ENCODE results near the gene LIMA1.
"Not testable (repeated sequence)": the region's sequence is repeated elsewhere in the genome, so short reads cannot be mapped to it uniquely, and the experiment has no call there.

LIMA1 gene

DNA sequence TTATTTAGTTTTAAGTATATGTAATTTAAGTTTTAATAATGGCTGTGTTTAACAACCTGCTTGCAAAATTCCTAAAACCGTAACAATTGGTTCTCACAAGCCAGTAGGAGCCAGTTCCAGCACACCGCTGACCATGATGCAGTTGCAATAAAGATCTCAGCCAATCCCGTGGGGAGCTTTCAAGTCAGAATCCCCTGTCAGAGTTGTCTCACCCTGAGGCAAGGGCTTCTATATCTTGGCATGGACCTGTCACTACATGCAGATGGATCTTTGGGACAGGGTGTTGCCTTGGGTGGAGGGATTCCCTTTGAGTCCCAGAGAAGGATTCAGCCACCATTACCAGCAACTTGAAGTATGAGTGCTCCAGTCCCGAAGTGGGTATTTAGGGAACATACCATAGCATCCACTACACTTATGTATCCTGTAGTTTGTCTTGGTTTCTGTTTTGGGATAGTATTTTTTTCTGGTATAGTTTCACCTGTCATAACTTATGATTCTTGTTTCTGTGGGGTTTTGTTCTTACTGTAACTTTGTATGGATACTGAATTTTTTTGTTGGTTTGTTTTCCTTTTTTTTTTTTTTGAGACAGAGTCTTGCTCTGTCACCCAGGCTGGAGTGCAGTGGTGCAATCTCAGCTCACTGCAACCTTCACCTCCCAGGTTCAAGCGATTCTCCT, 30.1 kb upstream of the LIMA1 start:
- DNase-seq (no peak), ATAC-seq (ENCODE audit: insufficient read depth, low read depth) (no peak)
- Histone ChIP-seq H3K27ac (ENCODE audit: low read length) (no peak overlapping the region), H3K79me2 (ENCODE audit: insufficient read depth, low read length) (no peaks in the 10 kb centered on the region), H2AFZ (ENCODE audit: low read depth, low read length) (no peak overlapping the region), H3K4me2 (ENCODE audit: insufficient read depth, low read length) (no peak overlapping the region), H4K20me1 (ENCODE audit: insufficient read depth, low read length) (no peaks in the 10 kb centered on the region), H3K27me3 (ENCODE audit: insufficient read depth, low read length, poor library complexity) (no peaks in the 10 kb centered on the region), H3K4me3 (ENCODE audit: low read depth in 1 of 2, low read length in 2 of 2) (no peak overlapping the region), H3K4me1 (ENCODE audit: insufficient read depth, low read length) (no peaks in the 10 kb centered on the region), H3K9me3 (ENCODE audit: insufficient read depth, low read length, severe bottlenecking) (no peaks in the 10 kb centered on the region), H3K36me3 (ENCODE audit: insufficient read depth, low read length) (no peaks in the 10 kb centered on the region), H3K9ac (ENCODE audit: low read depth, low read length) (no peak overlapping the region)
- no peak for TF ChIP-seq EZH2 (IDR thresholded peaks at IDR 0.05; ENCODE audit: borderline replicate concordance, low read depth, low read length, severe bottlenecking)
- TF ChIP-seq, protein P1, sequence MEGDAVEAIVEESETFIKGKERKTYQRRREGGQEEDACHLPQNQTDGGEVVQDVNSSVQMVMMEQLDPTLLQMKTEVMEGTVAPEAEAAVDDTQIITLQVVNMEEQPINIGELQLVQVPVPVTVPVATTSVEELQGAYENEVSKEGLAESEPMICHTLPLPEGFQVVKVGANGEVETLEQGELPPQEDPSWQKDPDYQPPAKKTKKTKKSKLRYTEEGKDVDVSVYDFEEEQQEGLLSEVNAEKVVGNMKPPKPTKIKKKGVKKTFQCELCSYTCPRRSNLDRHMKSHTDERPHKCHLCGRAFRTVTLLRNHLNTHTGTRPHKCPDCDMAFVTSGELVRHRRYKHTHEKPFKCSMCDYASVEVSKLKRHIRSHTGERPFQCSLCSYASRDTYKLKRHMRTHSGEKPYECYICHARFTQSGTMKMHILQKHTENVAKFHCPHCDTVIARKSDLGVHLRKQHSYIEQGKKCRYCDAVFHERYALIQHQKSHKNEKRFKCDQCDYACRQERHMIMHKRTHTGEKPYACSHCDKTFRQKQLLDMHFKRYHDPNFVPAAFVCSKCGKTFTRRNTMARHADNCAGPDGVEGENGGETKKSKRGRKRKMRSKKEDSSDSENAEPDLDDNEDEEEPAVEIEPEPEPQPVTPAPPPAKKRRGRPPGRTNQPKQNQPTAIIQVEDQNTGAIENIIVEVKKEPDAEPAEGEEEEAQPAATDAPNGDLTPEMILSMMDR (IDR thresholded peaks at IDR 0.05; ENCODE audit: borderline replicate concordance, extremely low read depth, low read length, poor library complexity, severe bottlenecking): no peak

DNA sequence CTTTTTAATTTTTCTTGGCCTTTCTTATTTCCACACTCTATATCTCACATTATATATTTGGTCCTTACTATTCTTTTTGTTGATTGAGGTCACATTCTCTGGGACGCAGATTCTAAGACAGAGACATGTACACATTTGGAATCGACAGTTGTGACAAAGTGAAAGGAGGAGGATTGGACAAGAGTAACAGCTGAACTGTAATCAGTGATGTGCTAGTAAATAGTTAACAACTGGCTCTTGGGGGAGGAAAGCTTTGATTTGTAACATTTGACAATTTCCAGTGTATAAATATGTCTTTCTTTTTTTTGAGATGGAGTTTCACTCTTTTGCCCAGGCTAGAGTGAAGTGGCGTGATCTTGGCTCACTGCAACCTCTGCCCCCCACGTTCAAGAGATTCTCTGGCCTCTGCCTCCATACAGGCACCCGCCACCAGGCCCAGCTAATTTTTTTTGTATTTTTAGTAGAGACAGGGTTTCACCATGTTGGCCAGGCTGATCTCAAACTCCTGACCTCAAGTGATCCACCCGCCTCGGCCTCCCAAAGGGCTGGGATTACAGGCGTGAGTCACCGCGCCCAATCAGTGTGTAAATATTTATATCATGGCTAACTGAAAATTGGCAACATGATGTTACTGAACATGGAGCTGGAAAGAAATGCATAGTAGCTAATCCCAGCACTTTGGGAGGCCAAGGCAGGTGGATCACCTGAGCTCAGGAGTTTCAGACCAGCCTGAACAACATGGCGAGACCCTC, 28.7 kb upstream of the LIMA1 start:
- not testable (repeated sequence) for H3K4me1 ChIP-seq (ENCODE audit: insufficient read depth, low read length); H3K27me3 ChIP-seq (ENCODE audit: insufficient read depth, low read length, poor library complexity); DNase-seq; H3K9ac ChIP-seq (ENCODE audit: low read depth, low read length); H3K4me3 ChIP-seq (ENCODE audit: low read depth in 1 of 2, low read length in 2 of 2); H3K4me2 ChIP-seq (ENCODE audit: insufficient read depth, low read length); ATAC-seq (ENCODE audit: insufficient read depth, low read depth); H3K36me3 ChIP-seq (ENCODE audit: insufficient read depth, low read length); H3K27ac ChIP-seq (ENCODE audit: low read length); H3K79me2 ChIP-seq (ENCODE audit: insufficient read depth, low read length); H2AFZ ChIP-seq (ENCODE audit: low read depth, low read length); H4K20me1 ChIP-seq (ENCODE audit: insufficient read depth, low read length); H3K9me3 ChIP-seq (ENCODE audit: insufficient read depth, low read length, severe bottlenecking)

DNA sequence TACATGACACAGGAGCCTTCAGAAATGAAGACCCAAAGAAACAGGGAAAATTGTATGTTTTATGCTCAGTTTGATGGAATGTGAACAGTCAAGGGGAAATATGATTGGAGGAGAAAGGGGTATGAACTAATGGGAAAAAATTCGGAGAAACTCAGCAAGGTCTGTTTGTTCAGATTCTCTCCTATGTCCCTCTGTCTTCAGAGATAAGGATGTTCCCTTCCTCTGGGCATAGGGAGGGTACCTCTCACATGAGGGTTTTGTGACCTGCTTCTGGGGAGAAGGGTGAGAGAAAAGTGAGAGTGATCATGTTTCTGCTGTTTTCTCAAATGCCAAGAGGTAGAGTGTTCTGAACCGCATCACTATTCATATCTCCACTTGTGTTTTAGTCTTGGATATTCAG, 26.6 kb upstream of the LIMA1 start:
- Histone ChIP-seq H2AFZ (ENCODE audit: low read depth, low read length) (no peak overlapping the region), H3K9ac (ENCODE audit: low read depth, low read length) (no peak overlapping the region), H3K4me3 (ENCODE audit: low read depth in 1 of 2, low read length in 2 of 2) (no peak overlapping the region), H3K9me3 (ENCODE audit: insufficient read depth, low read length, severe bottlenecking) (no peaks in the 10 kb centered on the region), H3K27me3 (ENCODE audit: insufficient read depth, low read length, poor library complexity) (no peaks in the 10 kb centered on the region), H3K4me1 (ENCODE audit: insufficient read depth, low read length) (no peaks in the 10 kb centered on the region), H4K20me1 (ENCODE audit: insufficient read depth, low read length) (no peaks in the 10 kb centered on the region), H3K27ac (ENCODE audit: low read length) (no peak overlapping the region), H3K36me3 (ENCODE audit: insufficient read depth, low read length) (no peaks in the 10 kb centered on the region), H3K4me2 (ENCODE audit: insufficient read depth, low read length) (no peak overlapping the region), H3K79me2 (ENCODE audit: insufficient read depth, low read length) (no peaks in the 10 kb centered on the region)
- TF ChIP-seq EZH2 (IDR thresholded peaks at IDR 0.05; ENCODE audit: borderline replicate concordance, low read depth, low read length, severe bottlenecking): no peak
- TF ChIP-seq, protein P1 (IDR thresholded peaks at IDR 0.05; ENCODE audit: borderline replicate concordance, extremely low read depth, low read length, poor library complexity, severe bottlenecking): no peak
- no peak for ATAC-seq (ENCODE audit: insufficient read depth, low read depth)
- no peak for DNase-seq

DNA sequence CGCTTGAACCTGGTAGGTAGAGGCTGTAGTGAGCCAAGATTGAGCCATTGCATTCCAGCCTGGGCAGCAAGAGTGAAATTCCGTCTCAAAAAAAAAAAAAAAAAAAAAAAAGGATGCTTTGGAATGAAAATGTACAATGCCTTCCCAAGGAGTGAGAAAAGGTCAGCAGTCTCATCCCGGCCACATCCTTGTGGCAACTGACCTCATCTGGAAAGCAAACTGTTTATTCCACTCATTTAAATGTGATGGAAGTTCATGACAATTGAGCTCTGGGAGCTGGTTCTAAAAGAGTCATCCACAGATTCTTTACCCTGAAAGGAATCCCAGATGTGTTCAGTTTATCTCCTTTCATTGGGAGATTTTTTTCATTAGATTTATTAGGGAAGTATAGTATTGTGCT, 19.4 kb upstream of the LIMA1 start:
- Histone ChIP-seq H3K79me2 (ENCODE audit: insufficient read depth, low read length) (no peaks in the 10 kb centered on the region), H4K20me1 (ENCODE audit: insufficient read depth, low read length) (no peaks in the 10 kb centered on the region), H3K27ac (ENCODE audit: low read length) (no peak overlapping the region), H3K4me2 (ENCODE audit: insufficient read depth, low read length) (no peak overlapping the region), H3K4me3 (ENCODE audit: low read depth in 1 of 2, low read length in 2 of 2) (no peak overlapping the region), H3K9me3 (ENCODE audit: insufficient read depth, low read length, severe bottlenecking) (no peaks in the 10 kb centered on the region), H3K27me3 (ENCODE audit: insufficient read depth, low read length, poor library complexity) (no peaks in the 10 kb centered on the region), H3K4me1 (ENCODE audit: insufficient read depth, low read length) (no peaks in the 10 kb centered on the region), H3K9ac (ENCODE audit: low read depth, low read length) (no peak overlapping the region), H2AFZ (ENCODE audit: low read depth, low read length) (no peak overlapping the region), H3K36me3 (ENCODE audit: insufficient read depth, low read length) (no peaks in the 10 kb centered on the region)
- no peak for TF ChIP-seq EZH2 (IDR thresholded peaks at IDR 0.05; ENCODE audit: borderline replicate concordance, low read depth, low read length, severe bottlenecking)
- TF ChIP-seq, protein P1 (IDR thresholded peaks at IDR 0.05; ENCODE audit: borderline replicate concordance, extremely low read depth, low read length, poor library complexity, severe bottlenecking): no peak
- no peak for DNase-seq
- no peak for ATAC-seq (ENCODE audit: insufficient read depth, low read depth)

Measured in DND-41 (cell line).